ENCODE data around the gene CBLB.

The CBLB gene

DNA sequence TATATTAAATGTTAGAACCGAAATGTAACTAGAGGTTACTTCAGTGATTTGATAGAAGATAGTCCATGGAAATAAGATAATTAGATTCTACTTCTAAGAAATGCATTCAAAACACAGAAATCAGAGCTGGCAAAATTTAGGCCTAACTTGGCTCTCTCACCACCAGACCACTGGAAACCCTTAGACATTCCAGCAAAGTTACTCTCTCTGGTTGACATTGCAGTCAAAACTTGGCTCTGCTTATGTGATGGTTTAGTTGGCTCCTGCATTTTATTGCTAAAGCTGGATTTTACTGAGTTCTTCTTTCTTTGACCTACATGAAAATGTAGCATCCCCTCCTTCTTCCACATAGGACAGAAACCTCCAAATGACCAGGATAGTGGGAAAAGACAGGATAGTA, 35.4 kb upstream of the CBLB start:
- no peaks in the 10 kb centered on the region for H3K27me3 ChIP-seq (replicated peaks; ENCODE audit: control insufficient read depth, insufficient read depth, low read length)
- no peak overlapping the region for H3K4me3 ChIP-seq (replicated peaks; ENCODE audit: low read depth, low read length)
- no peak for DNase-seq (ENCODE audit: extremely low read depth, insufficient read length)
- TF ChIP-seq, protein P1, sequence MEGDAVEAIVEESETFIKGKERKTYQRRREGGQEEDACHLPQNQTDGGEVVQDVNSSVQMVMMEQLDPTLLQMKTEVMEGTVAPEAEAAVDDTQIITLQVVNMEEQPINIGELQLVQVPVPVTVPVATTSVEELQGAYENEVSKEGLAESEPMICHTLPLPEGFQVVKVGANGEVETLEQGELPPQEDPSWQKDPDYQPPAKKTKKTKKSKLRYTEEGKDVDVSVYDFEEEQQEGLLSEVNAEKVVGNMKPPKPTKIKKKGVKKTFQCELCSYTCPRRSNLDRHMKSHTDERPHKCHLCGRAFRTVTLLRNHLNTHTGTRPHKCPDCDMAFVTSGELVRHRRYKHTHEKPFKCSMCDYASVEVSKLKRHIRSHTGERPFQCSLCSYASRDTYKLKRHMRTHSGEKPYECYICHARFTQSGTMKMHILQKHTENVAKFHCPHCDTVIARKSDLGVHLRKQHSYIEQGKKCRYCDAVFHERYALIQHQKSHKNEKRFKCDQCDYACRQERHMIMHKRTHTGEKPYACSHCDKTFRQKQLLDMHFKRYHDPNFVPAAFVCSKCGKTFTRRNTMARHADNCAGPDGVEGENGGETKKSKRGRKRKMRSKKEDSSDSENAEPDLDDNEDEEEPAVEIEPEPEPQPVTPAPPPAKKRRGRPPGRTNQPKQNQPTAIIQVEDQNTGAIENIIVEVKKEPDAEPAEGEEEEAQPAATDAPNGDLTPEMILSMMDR (IDR thresholded peaks at IDR 0.05; ENCODE audit: insufficient read depth, low read length, poor library complexity, severe bottlenecking): no peak
- H3K36me3 ChIP-seq (ENCODE audit: control insufficient read depth, insufficient read depth, low read length): no peaks in the 10 kb centered on the region

DNA sequence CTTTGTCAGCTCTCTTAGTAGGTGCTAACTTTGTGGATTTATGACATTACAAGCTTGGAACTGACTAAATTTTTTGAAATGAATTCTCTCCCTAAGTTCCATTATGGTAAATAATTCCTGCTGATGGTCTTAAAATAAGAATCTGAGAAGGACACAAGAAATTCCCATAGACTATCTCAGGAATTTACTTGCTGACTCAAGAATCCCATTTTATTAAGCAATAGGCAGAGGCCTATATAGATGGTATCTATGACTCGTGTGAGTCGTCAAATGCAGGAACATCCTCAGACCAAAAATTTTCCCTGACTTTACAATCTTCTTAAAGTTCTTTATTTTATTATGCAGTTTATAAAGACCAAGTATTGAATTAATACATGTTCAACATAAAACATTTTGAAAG, 30.7 kb upstream of the CBLB start:
- no peak for DNase-seq (ENCODE audit: extremely low read depth, insufficient read length)
- TF ChIP-seq, protein P1 (IDR thresholded peaks at IDR 0.05; ENCODE audit: insufficient read depth, low read length, poor library complexity, severe bottlenecking): no peak
- H3K4me3 ChIP-seq (replicated peaks; ENCODE audit: low read depth, low read length): no peak overlapping the region
- H3K27me3 ChIP-seq (replicated peaks; ENCODE audit: control insufficient read depth, insufficient read depth, low read length): no peaks in the 10 kb centered on the region
- H3K36me3 ChIP-seq (ENCODE audit: control insufficient read depth, insufficient read depth, low read length): no peaks in the 10 kb centered on the region

DNA sequence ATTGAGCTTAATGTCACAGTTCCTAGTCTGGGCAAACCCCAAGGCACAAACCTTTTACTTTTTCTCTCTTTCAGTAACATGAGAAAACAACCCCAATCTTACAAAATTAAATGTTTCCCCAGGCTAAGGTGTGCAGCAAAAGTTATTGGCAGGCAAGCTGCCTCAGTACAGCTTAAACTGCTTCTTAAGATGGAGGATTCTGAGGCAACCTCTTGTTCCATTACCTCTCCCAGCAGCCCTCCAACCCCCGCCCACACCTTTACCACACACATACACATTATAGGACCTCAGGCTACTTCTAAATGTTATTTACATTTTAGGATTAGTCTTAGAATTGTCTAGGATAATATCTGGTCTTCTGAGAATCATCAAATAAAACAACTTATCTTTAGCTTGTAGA, 22.3 kb upstream of the CBLB start:
- no peak for DNase-seq (ENCODE audit: extremely low read depth, insufficient read length)
- TF ChIP-seq, protein P1 (IDR thresholded peaks at IDR 0.05; ENCODE audit: insufficient read depth, low read length, poor library complexity, severe bottlenecking): no peak
- Histone ChIP-seq H3K36me3 (ENCODE audit: control insufficient read depth, insufficient read depth, low read length) (no peaks in the 10 kb centered on the region), H3K4me3 (replicated peaks; ENCODE audit: low read depth, low read length) (no peak overlapping the region), H3K27me3 (replicated peaks; ENCODE audit: control insufficient read depth, insufficient read depth, low read length) (no peaks in the 10 kb centered on the region)

DNA sequence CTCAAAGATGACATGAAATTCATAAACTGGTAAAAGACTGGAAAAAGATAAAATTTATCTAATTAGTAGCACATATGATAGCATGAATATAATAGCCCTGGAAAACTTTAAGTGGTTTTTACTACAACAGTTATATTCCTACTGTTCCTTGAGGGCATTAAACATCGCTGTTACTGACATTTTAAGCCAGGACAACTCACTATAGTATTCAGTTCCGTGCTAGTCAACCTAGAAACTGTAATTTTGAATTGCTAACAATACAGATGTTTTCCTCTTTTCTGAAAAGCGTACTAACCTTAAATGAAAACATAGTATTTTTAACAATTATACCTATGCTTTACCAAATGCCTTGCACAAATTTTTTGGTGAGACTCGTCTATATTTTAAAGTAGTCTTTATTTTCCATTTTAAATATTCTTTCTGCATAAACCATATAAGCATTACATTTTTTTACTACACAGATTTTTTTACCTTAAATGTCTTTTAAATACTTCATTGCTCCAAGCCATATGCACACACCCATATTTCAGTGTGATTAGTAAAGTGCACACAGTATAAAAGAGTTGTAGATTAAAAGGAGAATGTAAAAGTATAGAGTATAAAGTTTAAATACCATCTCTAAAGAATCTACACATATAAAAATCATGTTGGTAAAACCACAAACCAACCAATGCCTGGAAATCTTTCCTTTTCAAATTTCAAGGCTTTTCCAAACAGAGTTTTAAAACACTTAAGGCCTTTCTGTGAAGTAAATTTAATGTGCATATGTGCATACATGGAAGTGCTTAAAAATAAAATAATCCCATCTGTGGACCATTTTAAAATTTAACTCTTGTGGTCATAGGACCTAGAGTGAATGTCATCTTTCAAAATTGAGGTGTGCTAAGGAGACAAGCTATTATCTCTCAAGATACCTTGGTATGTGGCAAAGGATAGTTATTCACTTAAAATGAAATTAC, 20.1 kb upstream of the CBLB start:
- TF ChIP-seq, protein P1 (IDR thresholded peaks at IDR 0.05; ENCODE audit: insufficient read depth, low read length, poor library complexity, severe bottlenecking): no peak
- Histone ChIP-seq H3K27me3 (replicated peaks; ENCODE audit: control insufficient read depth, insufficient read depth, low read length) (no peaks in the 10 kb centered on the region), H3K4me3 (replicated peaks; ENCODE audit: low read depth, low read length) (no peak overlapping the region), H3K36me3 (ENCODE audit: control insufficient read depth, insufficient read depth, low read length) (no peaks in the 10 kb centered on the region)
- no peak for DNase-seq (ENCODE audit: extremely low read depth, insufficient read length)

DNA sequence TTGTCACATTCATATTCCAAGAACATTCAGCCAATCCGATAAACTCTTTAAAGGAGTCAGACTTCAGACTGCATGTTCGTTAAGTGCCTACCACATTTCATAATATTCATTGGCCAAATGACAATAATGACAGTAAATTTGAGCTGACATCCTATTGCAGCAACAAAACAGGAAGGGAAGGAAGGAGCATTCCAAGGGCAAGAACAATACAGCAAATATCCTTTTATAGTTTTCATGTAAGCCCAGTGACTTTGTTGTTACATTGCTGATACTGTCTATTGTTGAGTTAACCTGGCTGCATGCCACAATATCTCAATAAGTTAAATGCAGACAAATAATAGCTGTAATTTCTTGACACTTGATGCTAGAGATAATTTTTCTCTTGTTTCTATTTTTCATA, 16.4 kb upstream of the CBLB start:
- DNase-seq (ENCODE audit: extremely low read depth, insufficient read length): no peak
- no peaks in the 10 kb centered on the region for H3K36me3 ChIP-seq (ENCODE audit: control insufficient read depth, insufficient read depth, low read length)
- no peak overlapping the region for H3K4me3 ChIP-seq (replicated peaks; ENCODE audit: low read depth, low read length)
- TF ChIP-seq, protein P1 (IDR thresholded peaks at IDR 0.05; ENCODE audit: insufficient read depth, low read length, poor library complexity, severe bottlenecking): no peak
- H3K27me3 ChIP-seq (replicated peaks; ENCODE audit: control insufficient read depth, insufficient read depth, low read length): no peaks in the 10 kb centered on the region

All from GM06990 (cell line).